NCI-H1417 (cell line): ENCODE data around the gene PSME3IP1.
A peak's percentile ranks its signal among the peaks of the same experiment; 100 is the strongest.
"Not testable (repeated sequence)": the region's sequence is repeated elsewhere in the genome, so short reads cannot be mapped to it uniquely, and the experiment has no call there.

ENCODE experiments used
- DNase-seq, 3 experiments: peaks; one replicate each; lab custom pipeline; 2025; lab: John Stamatoyannopoulos, UW

The PSME3IP1 gene

GRCh38 chr16:57185945-57186871 lies at the start of gene PSME3IP1, which contains the start of gene RSPRY1:
PSME3IP1 (minus strand) TSS chr16:57186039; CDS start chr16:57173854, 12,185 bp downstream.
RSPRY1 (plus strand) TSS chr16:57186329; CDS start chr16:57204659, 18,330 bp downstream.
- DNase-seq, result peak; percentile 96 to 100 (median 98)

- peak; percentile 60 to 84 (median 72) for DNase-seq
Measured at GRCh38 chr16:57235128-57236021, 49.5 kb upstream of the PSME3IP1 start.

GRCh38 chr16:57234707-57235092 lies 48.9 kb upstream of the PSME3IP1 start:
- no peak for DNase-seq

GRCh38 chr16:57233944-57234706 lies 48.3 kb upstream of the PSME3IP1 start:
- no peak for DNase-seq

GRCh38 chr16:57231821-57232350 lies 46.0 kb upstream of the PSME3IP1 start:
- no peak for DNase-seq

GRCh38 chr16:57229079-57229478 lies 43.2 kb upstream of the PSME3IP1 start:
- no peak for DNase-seq

GRCh38 chr16:57226701-57227621 lies 41.1 kb upstream of the PSME3IP1 start:
- DNase-seq, result no peak

GRCh38 chr16:57225978-57226377 lies 40.1 kb upstream of the PSME3IP1 start:
- DNase-seq, result no peak

GRCh38 chr16:57224651-57225335 lies 39.0 kb upstream of the PSME3IP1 start:
- DNase-seq, result no peak

- DNase-seq, result no peak
Measured at GRCh38 chr16:57223057-57223456, 37.2 kb upstream of the PSME3IP1 start.

GRCh38 chr16:57216968-57217367 lies 31.1 kb upstream of the PSME3IP1 start:
- no peak for DNase-seq

- no peak for DNase-seq
Measured at GRCh38 chr16:57213462-57213861, 27.6 kb upstream of the PSME3IP1 start.

GRCh38 chr16:57209780-57210179 lies 23.9 kb upstream of the PSME3IP1 start:
- no peak for DNase-seq

GRCh38 chr16:57208926-57209325 lies 23.1 kb upstream of the PSME3IP1 start:
- no peak for DNase-seq

GRCh38 chr16:57204675-57205074 lies 18.8 kb upstream of the PSME3IP1 start:
- DNase-seq, result no peak

- DNase-seq, result no peak
Measured at GRCh38 chr16:57203451-57203850, 17.6 kb upstream of the PSME3IP1 start.

GRCh38 chr16:57202095-57202886 lies 16.5 kb upstream of the PSME3IP1 start:
- DNase-seq, result no peak

GRCh38 chr16:57200926-57201325 lies 15.1 kb upstream of the PSME3IP1 start:
- not testable (repeated sequence) for DNase-seq

- not testable (repeated sequence) for DNase-seq
Measured at GRCh38 chr16:57200321-57200720, 14.5 kb upstream of the PSME3IP1 start.
